Measurements from ENCODE around the gene RHOV.

Gene RHOV

DNA sequence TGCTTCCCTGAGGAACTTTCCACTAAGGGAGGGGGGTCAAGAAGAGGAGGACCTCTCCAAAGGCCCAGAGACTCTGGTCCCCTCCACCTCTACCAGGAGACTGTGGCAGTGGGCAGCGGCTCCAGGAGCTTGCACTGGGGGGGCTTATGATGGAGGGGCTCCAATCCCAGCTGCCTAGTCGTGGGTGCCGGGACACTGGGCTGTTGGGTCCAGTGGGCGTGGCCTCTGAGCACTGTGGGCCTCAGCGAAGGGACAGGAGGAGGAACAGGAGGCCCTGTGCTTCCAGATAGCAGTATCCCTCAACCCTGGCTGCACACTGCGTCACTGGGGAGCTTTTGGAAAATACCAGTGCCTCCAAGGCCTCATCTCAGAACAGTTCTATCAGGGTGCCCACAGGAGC lies 41.6 kb upstream of the RHOV start:
- H3K27ac ChIP-seq: no peak overlapping the region
- no peak for DNase-seq (ENCODE audit: low read depth, low spot score)
- no peak overlapping the region for H3K4me3 ChIP-seq
- no peaks in the 10 kb centered on the region for H3K9me3 ChIP-seq (ENCODE audit: low read depth, low read length)
- H3K36me3 ChIP-seq (ENCODE audit: insufficient read depth, low read length): no peaks in the 10 kb centered on the region
- no peak overlapping the region for H3K9ac ChIP-seq (ENCODE audit: insufficient read length)
- TF ChIP-seq POLR2AphosphoS5 (IDR thresholded peaks at IDR 0.05; ENCODE audit: borderline replicate concordance, low read depth, low read length) (no peak), FOXP2 (optimal IDR thresholded peaks at IDR 0.05; ENCODE audit: control extremely low read depth, extremely low read length, insufficient read depth) (no peak), EZH2 (IDR thresholded peaks at IDR 0.05) (no peak)

DNA sequence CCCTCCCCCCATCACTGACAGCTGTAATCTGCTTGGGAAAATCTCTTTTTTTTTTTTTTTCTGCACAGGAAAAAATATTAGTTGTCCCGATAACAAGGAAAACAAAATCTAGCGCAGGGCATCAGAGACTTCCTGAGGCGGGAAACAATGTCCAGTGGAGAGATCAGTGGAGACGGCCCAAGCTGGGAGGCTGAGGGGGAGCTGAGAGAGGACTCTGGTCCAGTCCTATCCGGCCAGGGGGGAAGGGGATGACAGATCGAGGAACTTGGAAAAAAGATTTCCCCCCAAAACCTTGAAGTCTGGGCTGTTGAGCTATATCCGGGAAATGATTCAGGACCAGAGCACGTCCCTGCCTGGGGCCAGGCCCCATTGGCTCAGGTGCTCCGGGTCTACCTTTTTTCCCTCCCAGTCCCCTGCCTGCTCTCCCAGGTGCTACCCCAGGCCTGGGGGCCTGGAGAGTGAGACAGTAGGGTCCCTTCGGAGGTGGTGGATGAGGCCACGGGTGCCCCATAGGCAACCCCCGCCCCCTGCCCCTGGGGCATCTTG lies 41.2 kb upstream of the RHOV start:
- H3K27ac ChIP-seq: no peak overlapping the region
- H3K4me3 ChIP-seq: no peak overlapping the region
- no peak for DNase-seq (ENCODE audit: low read depth, low spot score)
- H3K36me3 ChIP-seq (ENCODE audit: insufficient read depth, low read length): no peaks in the 10 kb centered on the region
- H3K9me3 ChIP-seq (ENCODE audit: low read depth, low read length): no peaks in the 10 kb centered on the region
- TF ChIP-seq EZH2 (IDR thresholded peaks at IDR 0.05): no peak
- TF ChIP-seq FOXP2 (optimal IDR thresholded peaks at IDR 0.05; ENCODE audit: control extremely low read depth, extremely low read length, insufficient read depth): no peak
- TF ChIP-seq POLR2AphosphoS5 (IDR thresholded peaks at IDR 0.05; ENCODE audit: borderline replicate concordance, low read depth, low read length): no peak
- no peak overlapping the region for H3K9ac ChIP-seq (ENCODE audit: insufficient read length)

GRCh38 chr15:40914486-40914885 lies 40.5 kb upstream of the RHOV start:
- no peaks in the 10 kb centered on the region for H3K9me3 ChIP-seq (ENCODE audit: low read depth, low read length)
- no peaks in the 10 kb centered on the region for H3K36me3 ChIP-seq (ENCODE audit: insufficient read depth, low read length)
- TF ChIP-seq POLR2AphosphoS5 (IDR thresholded peaks at IDR 0.05; ENCODE audit: borderline replicate concordance, low read depth, low read length) (no peak), EZH2 (IDR thresholded peaks at IDR 0.05) (no peak), FOXP2 (optimal IDR thresholded peaks at IDR 0.05; ENCODE audit: control extremely low read depth, extremely low read length, insufficient read depth) (no peak)
- H3K9ac ChIP-seq (ENCODE audit: insufficient read length): no peak overlapping the region
- no peak overlapping the region for H3K4me3 ChIP-seq
- no peak overlapping the region for H3K27ac ChIP-seq
- DNase-seq (ENCODE audit: low read depth, low spot score): no peak

GRCh38 chr15:40914013-40914412 lies 40.0 kb upstream of the RHOV start:
- no peak overlapping the region for H3K27ac ChIP-seq

DNA sequence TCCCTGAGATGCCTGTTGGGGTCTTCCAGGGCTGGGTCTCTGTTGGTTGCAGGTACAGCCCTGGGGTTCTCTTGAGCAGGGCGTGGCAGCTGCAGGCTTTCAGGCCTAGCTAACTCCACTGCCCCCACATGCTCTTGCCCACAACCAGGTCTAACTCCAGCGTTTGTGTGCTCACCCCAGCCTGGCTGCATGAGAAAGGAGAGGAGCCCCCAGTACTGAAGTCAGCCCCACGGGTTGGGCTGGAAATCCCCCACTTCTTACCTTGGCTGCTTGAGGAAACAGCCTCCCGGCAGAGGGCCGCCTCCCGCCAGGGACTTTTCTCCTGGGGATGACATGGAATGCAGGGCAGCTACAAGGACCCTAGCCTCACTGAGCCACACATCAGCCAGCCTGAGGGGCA lies 38.4 kb upstream of the RHOV start:
- no peak overlapping the region for H3K9ac ChIP-seq (ENCODE audit: insufficient read length)
- no peak overlapping the region for H3K27ac ChIP-seq
- H3K9me3 ChIP-seq (ENCODE audit: low read depth, low read length): no peaks in the 10 kb centered on the region
- DNase-seq (ENCODE audit: low read depth, low spot score): no peak
- no peaks in the 10 kb centered on the region for H3K36me3 ChIP-seq (ENCODE audit: insufficient read depth, low read length)
- TF ChIP-seq POLR2AphosphoS5 (IDR thresholded peaks at IDR 0.05; ENCODE audit: borderline replicate concordance, low read depth, low read length) (no peak), FOXP2 (optimal IDR thresholded peaks at IDR 0.05; ENCODE audit: control extremely low read depth, extremely low read length, insufficient read depth) (no peak), EZH2 (IDR thresholded peaks at IDR 0.05) (no peak)
- no peak overlapping the region for H3K4me3 ChIP-seq

More at GRCh38 chr15:40914013-40914412, 40.0 kb upstream of the RHOV start:
- H3K36me3 ChIP-seq (ENCODE audit: insufficient read depth, low read length): no peaks in the 10 kb centered on the region
- no peak overlapping the region for H3K9ac ChIP-seq (ENCODE audit: insufficient read length)
- H3K9me3 ChIP-seq (ENCODE audit: low read depth, low read length): no peaks in the 10 kb centered on the region
- no peak overlapping the region for H3K4me3 ChIP-seq
- no peak for DNase-seq (ENCODE audit: low read depth, low spot score)
- TF ChIP-seq FOXP2 (optimal IDR thresholded peaks at IDR 0.05; ENCODE audit: control extremely low read depth, extremely low read length, insufficient read depth): no peak
- TF ChIP-seq EZH2 (IDR thresholded peaks at IDR 0.05): no peak
- no peak for TF ChIP-seq POLR2AphosphoS5 (IDR thresholded peaks at IDR 0.05; ENCODE audit: borderline replicate concordance, low read depth, low read length)

- Histone ChIP-seq H3K36me3 (ENCODE audit: insufficient read depth, low read length) (no peaks in the 10 kb centered on the region), H3K9ac (ENCODE audit: insufficient read length) (no peak overlapping the region), H3K9me3 (ENCODE audit: low read depth, low read length) (no peaks in the 10 kb centered on the region), H3K4me3 (no peak overlapping the region), H3K27ac (no peak overlapping the region)
- no peak for DNase-seq (ENCODE audit: low read depth, low spot score)
- TF ChIP-seq EZH2 (IDR thresholded peaks at IDR 0.05) (no peak), FOXP2 (optimal IDR thresholded peaks at IDR 0.05; ENCODE audit: control extremely low read depth, extremely low read length, insufficient read depth) (no peak), POLR2AphosphoS5 (IDR thresholded peaks at IDR 0.05; ENCODE audit: borderline replicate concordance, low read depth, low read length) (no peak)
These were observed 37.7 kb upstream of the RHOV start for GRCh38 chr15:40911693-40912092.

DNA sequence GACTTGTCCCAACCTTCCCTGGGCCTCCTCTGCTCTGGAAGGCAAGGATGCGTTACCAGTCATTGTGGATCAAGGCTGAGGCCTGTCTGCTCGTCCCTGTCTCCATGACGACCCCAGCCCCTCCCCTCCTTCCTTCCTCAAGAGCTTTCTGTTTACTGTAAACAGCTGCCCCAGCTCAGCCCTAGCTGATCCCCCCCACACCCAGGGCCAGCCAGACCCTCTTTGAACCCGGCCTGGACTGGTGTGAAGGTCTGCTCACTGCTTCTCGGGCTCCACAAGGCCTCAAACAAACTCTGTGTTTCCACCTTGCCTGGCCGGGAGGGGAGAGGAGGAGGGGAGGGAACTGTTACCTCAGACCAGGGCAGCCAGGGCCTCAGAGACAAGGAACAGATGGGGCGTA lies 37.1 kb upstream of the RHOV start:
- Histone ChIP-seq H3K27ac (no peak overlapping the region), H3K9ac (ENCODE audit: insufficient read length) (no peak overlapping the region), H3K36me3 (ENCODE audit: insufficient read depth, low read length) (no peaks in the 10 kb centered on the region), H3K4me3 (no peak overlapping the region), H3K9me3 (ENCODE audit: low read depth, low read length) (no peaks in the 10 kb centered on the region)
- no peak for DNase-seq (ENCODE audit: low read depth, low spot score)
- TF ChIP-seq POLR2AphosphoS5 (IDR thresholded peaks at IDR 0.05; ENCODE audit: borderline replicate concordance, low read depth, low read length) (no peak), FOXP2 (optimal IDR thresholded peaks at IDR 0.05; ENCODE audit: control extremely low read depth, extremely low read length, insufficient read depth) (peak; percentile 93), EZH2 (IDR thresholded peaks at IDR 0.05) (no peak)

DNA sequence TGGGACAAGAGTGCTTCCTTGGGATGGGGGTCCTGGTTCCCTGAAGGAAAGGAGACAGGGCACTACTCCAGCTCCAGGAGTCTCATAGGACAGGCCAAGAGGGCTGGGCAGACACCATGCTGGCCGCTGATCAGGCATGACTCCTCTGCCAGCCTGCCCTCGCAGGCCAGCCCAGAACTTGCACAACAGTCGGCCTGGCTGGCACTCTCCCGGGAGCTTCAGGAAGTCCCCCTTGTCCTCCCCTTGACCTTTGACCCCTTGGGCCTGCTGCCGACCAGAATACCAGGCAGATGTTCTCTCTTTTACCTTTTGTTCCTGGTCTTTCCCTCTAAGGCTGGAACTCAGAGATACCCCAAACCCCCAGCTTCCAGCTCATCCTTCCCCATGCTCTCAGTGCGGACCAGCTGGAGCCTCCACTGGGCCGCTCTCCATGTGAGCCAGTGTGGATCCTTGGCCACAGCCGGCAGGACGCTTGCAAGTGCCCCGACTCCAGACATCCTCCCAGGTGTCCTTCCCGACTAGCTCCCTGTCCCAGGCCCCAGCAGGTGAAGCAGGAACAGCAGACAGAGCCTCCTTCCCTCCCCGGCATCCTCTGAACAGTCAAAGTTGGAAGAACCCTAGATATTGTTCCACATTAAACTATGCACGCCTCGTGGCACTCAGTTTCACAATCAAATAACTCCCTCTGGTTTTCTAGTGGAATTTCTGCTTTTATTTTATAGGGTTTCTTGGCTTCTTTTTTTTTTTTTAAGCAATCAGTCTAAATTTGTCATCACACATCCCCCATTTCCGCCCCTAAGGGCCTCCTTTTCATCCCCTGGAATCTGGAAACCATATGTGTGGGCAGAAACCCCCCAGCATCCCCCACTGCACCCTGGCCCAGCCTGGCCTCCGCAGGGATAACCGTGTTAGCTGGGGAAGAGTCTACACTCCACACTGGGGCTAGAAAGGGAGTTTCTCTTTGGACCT lies 35.9 kb upstream of the RHOV start:
- DNase-seq (ENCODE audit: low read depth, low spot score): peak; percentile 72
- peak overlapping the region; percentile 69; the same call in 1 of the 2 replicates for H3K27ac ChIP-seq
- no peak overlapping the region for H3K9ac ChIP-seq (ENCODE audit: insufficient read length)
- H3K9me3 ChIP-seq (ENCODE audit: low read depth, low read length): no peaks in the 10 kb centered on the region
- H3K4me3 ChIP-seq: peak overlapping the region; percentile 64
- no peaks in the 10 kb centered on the region for H3K36me3 ChIP-seq (ENCODE audit: insufficient read depth, low read length)
- TF ChIP-seq POLR2AphosphoS5 (IDR thresholded peaks at IDR 0.05; ENCODE audit: borderline replicate concordance, low read depth, low read length) (peak; percentile 38; the same call in 1 of the 2 replicates), EZH2 (IDR thresholded peaks at IDR 0.05) (no peak), FOXP2 (optimal IDR thresholded peaks at IDR 0.05; ENCODE audit: control extremely low read depth, extremely low read length, insufficient read depth) (no peak)

Measured in SK-N-MC (cell line).